HG03378 (cell line): Measurements from ENCODE around the gene PRM1.
A peak's percentile ranks its signal among the peaks of the same experiment; 100 is the strongest.
"Not testable (repeated sequence)": the region's sequence is repeated elsewhere in the genome, so short reads cannot be mapped to it uniquely, and the experiment has no call there.

Source experiments
- ATAC-seq: cut with Tn5 transposase; IDR thresholded peaks from one replicate; pipeline ENCODE4 v1.9.1; 2021; ENCODE audit warnings: mild to moderate bottlenecking, moderate library complexity; ENCODE audit not compliant: unreplicated experiment

The PRM1 gene

DNA sequence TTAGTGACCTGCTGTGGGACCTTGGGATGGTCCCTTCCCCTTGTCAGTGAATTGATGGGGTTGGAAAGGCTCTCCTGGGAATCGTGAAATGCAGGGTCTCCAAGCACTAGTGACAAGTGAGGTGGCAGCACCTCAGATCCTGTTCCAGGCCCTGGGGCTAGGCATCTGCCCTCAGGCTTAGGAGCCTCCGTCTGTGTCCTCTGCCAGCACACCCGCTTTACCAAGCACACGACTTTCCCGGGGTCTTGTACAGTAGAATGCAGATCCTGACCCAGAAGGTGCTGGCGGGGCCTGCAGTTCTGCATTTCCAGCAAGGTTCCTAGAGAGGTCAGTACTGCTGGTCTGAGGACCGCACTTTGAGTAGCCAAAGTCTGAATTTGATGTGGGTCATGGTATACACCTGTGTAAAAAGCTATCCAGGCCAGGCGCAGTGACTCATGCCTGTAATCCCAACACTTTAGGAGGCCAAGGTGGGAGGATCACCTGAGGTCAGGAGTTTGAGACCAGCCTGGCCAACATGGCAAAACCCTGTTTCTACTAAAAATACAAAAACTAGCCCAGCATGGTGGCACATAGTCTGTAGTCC lies 33.3 kb upstream of the PRM1 start:
- no peak for ATAC-seq

- no peak for ATAC-seq
Measured at GRCh38 chr16:11313493-11314308, 32.6 kb upstream of the PRM1 start.

GRCh38 chr16:11312718-11313492 lies 31.8 kb upstream of the PRM1 start:
- ATAC-seq: no peak

DNA sequence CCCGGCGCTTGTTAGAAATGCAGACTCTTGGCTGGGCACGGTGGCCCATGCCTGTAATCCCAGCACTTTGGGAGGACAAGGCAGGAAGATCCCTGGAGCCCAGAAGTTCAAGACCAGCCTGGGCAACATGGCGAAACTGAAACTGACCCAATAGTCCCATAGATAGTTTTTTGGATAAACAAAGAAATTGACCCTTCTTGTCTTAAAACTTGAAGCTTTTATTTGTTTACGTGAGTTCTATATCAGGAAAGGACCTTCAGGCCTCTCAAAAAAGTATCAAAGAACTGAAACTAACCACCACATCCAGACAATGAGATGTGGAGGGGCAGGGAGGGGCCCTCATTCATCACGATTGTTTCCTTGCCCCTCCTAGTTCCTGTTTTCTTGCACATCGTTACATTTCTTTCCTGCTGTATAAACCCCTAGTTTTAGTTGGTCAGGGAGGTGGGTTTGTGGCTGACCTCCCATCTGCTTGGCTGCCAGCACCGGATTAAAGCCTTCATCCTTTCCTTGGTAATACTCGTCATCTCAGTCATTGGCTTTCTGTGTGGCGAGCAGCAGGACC lies 29.9 kb upstream of the PRM1 start:
- ATAC-seq: no peak

DNA sequence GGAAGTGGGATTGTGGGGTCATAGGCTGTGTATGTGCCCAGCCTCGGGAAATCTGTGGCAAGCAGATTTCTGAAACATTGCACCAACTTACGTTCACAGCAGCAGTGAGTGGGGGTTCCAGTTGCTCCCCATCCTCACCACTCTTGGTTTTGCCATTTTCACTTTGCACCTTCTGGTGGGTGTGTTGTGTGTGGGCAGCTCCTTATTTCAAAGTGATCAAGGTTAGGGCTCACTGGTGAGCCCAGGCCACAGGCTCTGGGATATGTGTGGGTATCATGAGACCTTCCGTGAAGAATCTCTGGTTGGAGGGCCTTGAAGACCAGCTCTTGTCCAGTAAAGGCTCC lies 29.5 kb upstream of the PRM1 start:
- ATAC-seq: no peak

DNA sequence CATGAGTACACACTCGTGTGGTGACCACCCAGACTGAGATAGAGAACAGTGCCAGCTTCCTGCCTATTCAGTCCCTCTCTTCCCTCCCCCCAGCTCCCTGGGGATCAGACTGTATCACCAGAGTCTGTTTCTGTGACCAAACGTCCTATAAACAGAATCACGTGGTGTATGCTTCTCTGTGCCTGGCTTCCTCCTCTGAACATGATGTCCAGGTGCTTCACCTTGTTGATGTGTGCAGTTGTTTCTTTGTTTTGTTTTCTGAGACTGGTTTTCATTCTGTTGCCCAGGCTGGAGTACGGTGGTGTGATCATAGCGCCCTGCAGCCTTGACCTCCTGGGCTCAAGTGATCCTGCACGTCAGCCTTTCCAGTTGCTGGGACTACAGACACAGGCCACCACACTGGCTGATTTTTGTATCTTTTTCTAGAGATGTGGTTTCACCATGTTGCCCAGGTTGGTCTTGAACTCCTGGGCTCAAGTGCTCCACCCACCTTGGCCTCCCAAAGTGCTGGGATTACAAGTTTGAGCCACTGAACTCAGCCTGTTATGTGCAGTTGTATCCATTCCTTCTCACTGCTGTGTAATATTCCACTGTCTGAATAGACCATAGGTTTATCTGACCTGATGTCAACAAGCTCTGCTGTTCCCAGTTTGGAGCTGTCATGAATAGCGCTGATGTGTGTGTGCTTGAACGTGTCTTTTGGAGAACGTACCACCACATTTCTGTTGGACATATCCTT lies 28.9 kb upstream of the PRM1 start:
- ATAC-seq: peak; percentile 46

- ATAC-seq: no peak
Measured at GRCh38 chr16:11308493-11309283, 27.6 kb upstream of the PRM1 start.

- no peak for ATAC-seq
Measured at GRCh38 chr16:11307639-11308492, 26.7 kb upstream of the PRM1 start.

- no peak for ATAC-seq
Measured at GRCh38 chr16:11306997-11307638, 26.0 kb upstream of the PRM1 start.

GRCh38 chr16:11306381-11306780 lies 25.3 kb upstream of the PRM1 start:
- no peak for ATAC-seq

GRCh38 chr16:11303405-11304138 lies 22.4 kb upstream of the PRM1 start:
- no peak for ATAC-seq

DNA sequence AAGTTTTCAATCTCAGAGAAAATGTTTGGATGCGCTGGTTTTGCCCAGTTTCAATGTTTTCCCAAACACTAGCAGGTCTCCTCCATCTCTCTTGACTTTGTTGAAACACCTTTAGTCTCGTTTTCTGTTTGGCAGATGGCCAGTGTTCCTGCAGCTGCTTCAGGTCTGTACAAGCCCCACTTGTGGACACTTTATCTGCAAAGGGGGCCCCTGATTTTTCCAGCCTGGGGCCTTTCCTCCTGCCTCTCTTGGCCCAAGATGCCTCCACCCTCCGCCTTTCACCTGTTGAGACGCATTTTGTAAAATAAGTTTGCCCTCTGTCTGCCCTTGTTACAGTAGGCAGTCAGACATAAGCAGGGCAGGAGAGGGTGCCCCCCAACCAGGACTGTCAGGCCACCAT lies 21.8 kb upstream of the PRM1 start:
- no peak for ATAC-seq

- ATAC-seq: no peak
Measured at GRCh38 chr16:11301645-11302501, 20.7 kb upstream of the PRM1 start.

DNA sequence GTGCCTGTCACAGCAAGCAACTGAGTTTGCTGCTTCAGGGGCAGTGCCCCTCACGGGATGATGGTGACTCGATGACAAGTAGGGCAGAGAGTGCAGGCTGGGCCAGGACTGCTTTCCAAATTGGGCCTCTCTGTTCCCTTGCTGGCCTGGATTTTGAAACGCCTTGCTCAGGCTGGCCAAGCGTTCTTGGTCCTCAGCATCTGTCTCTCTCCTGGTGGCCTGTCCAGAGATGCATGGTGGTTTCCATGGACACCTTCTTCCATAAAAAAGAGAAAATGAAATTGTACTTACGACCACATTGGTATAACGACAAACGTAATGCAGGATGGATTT lies 19.4 kb upstream of the PRM1 start:
- no peak for ATAC-seq

GRCh38 chr16:11299865-11300559 lies 18.9 kb upstream of the PRM1 start:
- ATAC-seq: no peak

- not testable (repeated sequence) for ATAC-seq
Measured at GRCh38 chr16:11298950-11299547, 17.9 kb upstream of the PRM1 start.
